ENCODE measurements around the gene ZNF17. TPM values are rescaled to one million over a fixed set of nuclear protein-coding genes. Genes with fewer than 3 reads are reported as not detected.

ZNF17 gene
- total RNA-seq, 1 experiment from 2014 or later, result 7.2 TPM

GRCh38 chr19:57377498-57378146, 33.3 kb upstream of the ZNF17 start:
- H3K4me3 ChIP-seq (ENCODE audit: low read depth, low read length), result no peak overlapping the region
- no peaks in the 10 kb centered on the region for H3K27me3 ChIP-seq (replicated peaks; ENCODE audit: control insufficient read depth, insufficient read depth, low read length)
- H3K27ac Mint-ChIP-seq (ENCODE audit: unreplicated experiment), result no peak overlapping the region
- H3K4me1 Mint-ChIP-seq (ENCODE audit: low read depth, unreplicated experiment), result no peaks in the 10 kb centered on the region
- no peaks in the 10 kb centered on the region for H3K27me3 Mint-ChIP-seq (ENCODE audit: insufficient read depth, unreplicated experiment)
- ChIA-PET CTCF (no interaction called here), POLR2A (no interaction called here)
- no peak for TF ChIP-seq CTCF (IDR thresholded peaks at IDR 0.05; ENCODE audit: insufficient read depth in 1 of 2, low read depth in 1 of 2, low read length in 1 of 2, severe bottlenecking in 1 of 2, unreplicated experiment in 1 of 2)
- no peaks in the 10 kb centered on the region; the same call in 1 of the 2 replicates for H3K36me3 ChIP-seq (ENCODE audit: control insufficient read depth, insufficient read depth, low read length)
- H3K4me1 ChIP-seq, result no peaks in the 10 kb centered on the region
- intact Hi-C loops (cut with micrococcal nuclease; ENCODE audit: unreplicated experiment), result no loop called here
- BruUV-seq (replicated peaks), result no TSS peak
- peaks cover 44% of the 10 kb centered on the region for H3K9me3 Mint-ChIP-seq (ENCODE audit: unreplicated experiment)
- no peak for DNase-seq
- peaks cover 17% of the 10 kb centered on the region for H3K36me3 Mint-ChIP-seq (ENCODE audit: insufficient read depth, unreplicated experiment)
- no peak overlapping the region for H3K4me3 Mint-ChIP-seq (ENCODE audit: unreplicated experiment)
- H3K9me3 ChIP-seq, result peaks cover 42% of the 10 kb centered on the region

DNA sequence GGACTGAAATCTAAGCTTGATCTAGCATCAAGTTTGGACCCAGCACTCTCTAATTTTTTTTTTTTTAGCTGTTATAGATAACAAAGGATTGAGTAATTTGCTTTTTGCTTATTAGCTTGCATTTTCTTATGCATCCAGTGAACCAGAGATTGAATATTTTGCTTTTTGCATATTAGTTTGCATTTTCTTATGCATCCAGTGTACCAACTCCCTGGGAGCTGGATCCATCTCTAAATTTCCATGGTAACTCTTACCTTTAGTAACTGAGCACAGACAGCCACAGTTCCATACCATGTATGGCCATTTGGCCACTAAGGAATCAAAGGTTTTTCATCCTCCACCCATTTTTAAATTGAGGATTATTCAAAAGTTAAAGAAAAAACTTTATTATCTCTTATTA, 30.0 kb upstream of the ZNF17 start:
- ChIA-PET CTCF (no interaction called here), POLR2A (interaction anchor here (0.6 kb wide), 1 partner anchor 1348 kb away, joined by 3 read pairs; no protein-coding TSS in a partner anchor)
- no peak for DNase-seq
- H3K4me1 ChIP-seq, result no peaks in the 10 kb centered on the region
- no peak overlapping the region for H3K4me3 ChIP-seq (ENCODE audit: low read depth, low read length)
- peaks cover 20% of the 10 kb centered on the region for H3K9me3 Mint-ChIP-seq (ENCODE audit: unreplicated experiment)
- H3K36me3 Mint-ChIP-seq (ENCODE audit: insufficient read depth, unreplicated experiment), result peaks cover 7% of the 10 kb centered on the region
- no peak for TF ChIP-seq CTCF (IDR thresholded peaks at IDR 0.05; ENCODE audit: insufficient read depth in 1 of 2, low read depth in 1 of 2, low read length in 1 of 2, severe bottlenecking in 1 of 2, unreplicated experiment in 1 of 2)
- H3K27me3 ChIP-seq (replicated peaks; ENCODE audit: control insufficient read depth, insufficient read depth, low read length), result no peaks in the 10 kb centered on the region
- intact Hi-C loops (cut with micrococcal nuclease; ENCODE audit: unreplicated experiment), result no loop called here
- H3K4me1 Mint-ChIP-seq (ENCODE audit: low read depth, unreplicated experiment), result no peaks in the 10 kb centered on the region
- H3K27ac Mint-ChIP-seq (ENCODE audit: unreplicated experiment), result no peak overlapping the region
- no peaks in the 10 kb centered on the region; the same call in 1 of the 2 replicates for H3K36me3 ChIP-seq (ENCODE audit: control insufficient read depth, insufficient read depth, low read length)
- H3K4me3 Mint-ChIP-seq (ENCODE audit: unreplicated experiment), result no peak overlapping the region
- peaks cover 23% of the 10 kb centered on the region for H3K9me3 ChIP-seq
- H3K27me3 Mint-ChIP-seq (ENCODE audit: insufficient read depth, unreplicated experiment), result no peaks in the 10 kb centered on the region
- BruUV-seq (replicated peaks), result no TSS peak

- no peak overlapping the region for H3K4me3 ChIP-seq (ENCODE audit: low read depth, low read length)
- POLR2A ChIA-PET, result no interaction called here
- H3K36me3 ChIP-seq (ENCODE audit: control insufficient read depth, insufficient read depth, low read length), result no peaks in the 10 kb centered on the region; the same call in 1 of the 2 replicates
- TF ChIP-seq CTCF (IDR thresholded peaks at IDR 0.05; ENCODE audit: insufficient read depth in 1 of 2, low read depth in 1 of 2, low read length in 1 of 2, severe bottlenecking in 1 of 2, unreplicated experiment in 1 of 2), result no peak
- DNase-seq, result no peak
- Mint-ChIP-seq H3K27ac (ENCODE audit: unreplicated experiment) (no peak overlapping the region), H3K4me1 (ENCODE audit: low read depth, unreplicated experiment) (no peaks in the 10 kb centered on the region), H3K36me3 (ENCODE audit: insufficient read depth, unreplicated experiment) (no peaks in the 10 kb centered on the region), H3K4me3 (ENCODE audit: unreplicated experiment) (no peak overlapping the region), H3K9me3 (ENCODE audit: unreplicated experiment) (peaks cover 28% of the 10 kb centered on the region), H3K27me3 (ENCODE audit: insufficient read depth, unreplicated experiment) (no peaks in the 10 kb centered on the region)
- no peaks in the 10 kb centered on the region for H3K27me3 ChIP-seq (replicated peaks; ENCODE audit: control insufficient read depth, insufficient read depth, low read length)
- BruUV-seq (replicated peaks), result no TSS peak
- intact Hi-C loops (cut with micrococcal nuclease; ENCODE audit: unreplicated experiment), result no loop called here
- CTCF ChIA-PET, result no interaction called here
- H3K4me1 ChIP-seq, result no peaks in the 10 kb centered on the region
- peaks cover 18% of the 10 kb centered on the region for H3K9me3 ChIP-seq
Observed at GRCh38 chr19:57382806-57383488, 28.0 kb upstream of the ZNF17 start.

All from Caco-2 (cell line).